Hepatocyte (in vitro differentiated cells): ENCODE data around the gene POLR2F. TPM values are rescaled to one million over a fixed set of nuclear protein-coding genes. Genes with fewer than 3 reads are reported as not detected.
A peak's percentile ranks its signal among the peaks of the same experiment; 100 is the strongest.

Experiments used
- DNase-seq: peaks from one replicate; pipeline ENCODE4 v3.0.0-alpha.2; 2016; ENCODE audit warnings: low spot score
- H2AFZ ChIP-seq: fragments of 200-600 bp; sonication (generic); 2 replicates; pipeline ENCODE4 v1.6.0; 2016; ENCODE audit warnings: antibody characterized with exemption, mild to moderate bottlenecking
- H3K27ac ChIP-seq: fragments of 200-600 bp; sonication (generic); 2 replicates; pipeline ENCODE4 v1.5.1; 2016; ENCODE audit warnings: mild to moderate bottlenecking
- H3K27me3 ChIP-seq: fragments of 200-600 bp; sonication (generic); 2 replicates; pipeline ENCODE4 v1.6.1; 2016
- H3K36me3 ChIP-seq: fragments of 200-600 bp; sonication (generic); replicated peaks from 2 replicates; pipeline ENCODE4 v1.5.1; 2016; ENCODE audit warnings: low read depth; ENCODE audit not compliant: insufficient read depth
- H3K4me1 ChIP-seq: fragments of 200-600 bp; sonication (generic); 2 replicates; pipeline ENCODE4 v1.5.1; 2016; ENCODE audit warnings: mild to moderate bottlenecking, moderate library complexity; ENCODE audit not compliant: insufficient read depth
- H3K4me2 ChIP-seq: fragments of 200-600 bp; sonication (generic); 2 replicates; pipeline ENCODE4 v1.6.0; 2016
- H3K4me3 ChIP-seq: fragments of 200-600 bp; sonication (generic); 2 replicates; pipeline ENCODE4 v1.5.1; 2016; ENCODE audit warnings: mild to moderate bottlenecking
- H3K79me2 ChIP-seq: fragments of 200-600 bp; sonication (generic); 2 replicates; pipeline ENCODE4 v1.6.0; 2017; ENCODE audit warnings: mild to moderate bottlenecking
- H3K9me2 ChIP-seq: fragments of 200-600 bp; sonication (generic); replicated peaks from 2 replicates; pipeline ENCODE4 v1.6.0; 2017; ENCODE audit warnings: mild to moderate bottlenecking; ENCODE audit not compliant: insufficient read depth
- H3K9me3 ChIP-seq: fragments of 200-600 bp; sonication (generic); 2 replicates; pipeline ENCODE4 v1.5.1; 2016; ENCODE audit warnings: low read depth, mild to moderate bottlenecking
- H4K20me1 ChIP-seq: fragments of 200-600 bp; sonication (generic); 2 replicates; pipeline ENCODE4 v1.6.0; 2016; ENCODE audit warnings: mild to moderate bottlenecking; ENCODE audit not compliant: insufficient read depth, poor library complexity, severe bottlenecking
- EZH2 ChIP-seq: fragments of 200-600 bp; sonication (generic); IDR thresholded peaks from 2 replicates; pipeline ENCODE4 v1.6.1; 2016; ENCODE audit warnings: antibody characterized with exemption, mild to moderate bottlenecking, borderline replicate concordance
- EZH2phosphoT487 ChIP-seq: fragments of 200-600 bp; sonication (generic); IDR thresholded peaks from one replicate; pipeline ENCODE4 v1.6.1; 2018; ENCODE audit warnings: antibody characterized with exemption, mild to moderate bottlenecking, low read depth, moderate library complexity; ENCODE audit not compliant: unreplicated experiment, severe bottlenecking
- WGBS: methylation state at CpG from one replicate; pipeline ENCODE4 v1.1.6; 2016; ENCODE audit warnings: low lambda C conversion rate; ENCODE audit errors: missing lambda C conversion rate; 5-methylcytosine and 5-hydroxymethylcytosine counted together
- polyA plus RNA-seq: library from polyadenylated mRNA; unstranded; fragments of >200 nt; fragmentation: Nextera tagmentation; extraction: Ambion mirVana; gene quantifications from 2 replicates; pipeline ENCODE4 v1.2.1, GENCODE V29; 2016
- total RNA-seq: library from RNA; depleted of rRNA; stranded (reverse); fragments of >200 nt; gene quantifications from 2 replicates; pipeline ENCODE4 v1.2.3, GENCODE V29; 2014
- TF ChIP-seq, protein P1 (sequence below): fragments of 200-600 bp; sonication (generic); IDR thresholded peaks from 2 replicates; pipeline ENCODE4 v1.5.1; 2016; ENCODE audit warnings: antibody characterized with exemption, mild to moderate bottlenecking; ENCODE audit not compliant: poor library complexity

The POLR2F gene
- total and polyA plus RNA-seq, 2 experiments from 2014 or later = 59.4 to 119 TPM

DNA sequence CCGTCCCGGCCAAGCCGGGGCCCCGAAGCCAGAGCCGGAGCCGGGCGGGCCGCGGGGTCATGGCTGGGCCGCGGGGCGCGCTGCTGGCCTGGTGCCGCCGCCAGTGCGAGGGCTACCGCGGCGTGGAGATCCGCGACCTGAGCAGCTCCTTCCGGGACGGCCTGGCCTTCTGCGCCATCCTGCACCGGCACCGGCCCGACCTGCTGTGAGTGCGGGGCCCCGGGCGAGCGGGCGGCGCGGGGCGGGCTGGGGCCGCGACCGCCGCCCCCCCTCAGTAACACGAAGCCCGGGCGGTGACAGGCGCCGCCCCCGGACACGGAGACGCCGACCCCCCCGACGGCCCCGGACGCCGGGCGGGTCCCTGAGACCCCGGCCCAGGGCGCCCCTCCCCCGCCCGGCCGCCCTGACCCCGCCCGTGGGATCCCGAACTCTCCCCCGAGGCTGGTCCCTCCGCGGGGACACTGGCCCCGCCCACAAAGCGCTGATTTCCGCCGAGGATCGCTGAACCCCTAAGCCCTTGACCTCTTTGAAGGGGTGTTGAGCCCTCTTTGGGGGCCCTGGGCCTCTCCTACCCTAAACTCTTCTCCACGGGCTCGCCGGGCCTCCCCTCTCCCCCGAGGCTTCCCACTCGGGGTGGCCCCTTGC lies 47.0 kb upstream of the POLR2F start:
- no peaks in the 10 kb centered on the region for H3K36me3 ChIP-seq
- H3K27ac ChIP-seq = peak overlapping the region; percentile 65
- no peaks in the 10 kb centered on the region for H3K27me3 ChIP-seq
- H3K4me1 ChIP-seq = peaks cover 18% of the 10 kb centered on the region
- 4% methylated on average over 28 of the region's 75 CpGs for WGBS
- H4K20me1 ChIP-seq = no peaks in the 10 kb centered on the region
- no peaks in the 10 kb centered on the region for H3K9me3 ChIP-seq
- DNase-seq = no peak
- H3K4me2 ChIP-seq = peak overlapping the region; percentile 99
- H3K9me2 ChIP-seq = no peaks in the 10 kb centered on the region
- H2AFZ ChIP-seq = peak overlapping the region; percentile 56
- peak overlapping the region; percentile 72 for H3K4me3 ChIP-seq
- H3K79me2 ChIP-seq = peaks cover 27% of the 10 kb centered on the region
- TF ChIP-seq EZH2phosphoT487 = no peak
- no peak for TF ChIP-seq EZH2
- TF ChIP-seq, protein P1, sequence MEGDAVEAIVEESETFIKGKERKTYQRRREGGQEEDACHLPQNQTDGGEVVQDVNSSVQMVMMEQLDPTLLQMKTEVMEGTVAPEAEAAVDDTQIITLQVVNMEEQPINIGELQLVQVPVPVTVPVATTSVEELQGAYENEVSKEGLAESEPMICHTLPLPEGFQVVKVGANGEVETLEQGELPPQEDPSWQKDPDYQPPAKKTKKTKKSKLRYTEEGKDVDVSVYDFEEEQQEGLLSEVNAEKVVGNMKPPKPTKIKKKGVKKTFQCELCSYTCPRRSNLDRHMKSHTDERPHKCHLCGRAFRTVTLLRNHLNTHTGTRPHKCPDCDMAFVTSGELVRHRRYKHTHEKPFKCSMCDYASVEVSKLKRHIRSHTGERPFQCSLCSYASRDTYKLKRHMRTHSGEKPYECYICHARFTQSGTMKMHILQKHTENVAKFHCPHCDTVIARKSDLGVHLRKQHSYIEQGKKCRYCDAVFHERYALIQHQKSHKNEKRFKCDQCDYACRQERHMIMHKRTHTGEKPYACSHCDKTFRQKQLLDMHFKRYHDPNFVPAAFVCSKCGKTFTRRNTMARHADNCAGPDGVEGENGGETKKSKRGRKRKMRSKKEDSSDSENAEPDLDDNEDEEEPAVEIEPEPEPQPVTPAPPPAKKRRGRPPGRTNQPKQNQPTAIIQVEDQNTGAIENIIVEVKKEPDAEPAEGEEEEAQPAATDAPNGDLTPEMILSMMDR = no peak

DNA sequence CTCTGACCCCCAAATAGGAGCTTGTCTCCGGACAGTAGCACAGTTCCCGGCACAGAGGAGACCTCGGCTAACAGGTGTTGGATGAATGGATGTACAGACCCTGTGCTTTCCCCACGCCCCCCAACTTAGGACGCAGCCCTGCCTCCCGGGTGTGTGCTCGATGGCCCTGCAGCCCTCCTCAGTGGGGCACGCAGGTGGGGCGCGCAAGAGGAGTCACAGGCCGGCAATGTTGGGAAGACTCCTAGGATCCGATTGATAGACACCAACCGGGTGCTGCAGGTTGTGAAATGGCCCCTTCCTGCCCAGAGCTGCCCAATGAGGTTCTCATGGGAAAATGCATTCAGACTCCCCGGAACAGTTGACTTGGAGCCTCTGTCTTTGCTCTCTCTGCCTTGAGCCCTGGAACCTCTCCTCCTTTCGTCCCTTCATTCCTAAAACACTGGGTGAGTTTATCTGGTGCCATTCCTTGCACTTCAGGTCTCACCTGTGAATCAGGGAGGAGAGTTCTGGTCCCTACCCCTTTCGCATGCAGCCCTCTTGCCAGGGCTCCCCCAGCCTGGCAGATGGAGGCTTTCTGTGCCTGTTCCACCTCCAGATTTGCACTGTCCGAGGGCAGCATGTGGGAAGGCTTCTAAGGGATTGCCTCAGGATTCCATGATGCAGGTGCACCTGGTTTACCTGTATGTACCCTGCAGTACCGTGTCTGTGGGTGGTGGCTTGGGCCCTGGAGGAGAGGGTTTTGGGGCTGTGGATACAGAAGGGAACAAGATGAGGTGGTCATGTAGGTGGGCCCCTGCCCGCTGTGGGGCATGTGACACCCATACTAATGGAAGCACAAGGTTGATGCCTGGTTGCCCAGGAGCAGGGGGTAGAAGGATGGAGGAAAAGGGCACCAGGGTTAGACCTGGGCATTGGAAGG lies 46.2 kb upstream of the POLR2F start:
- H3K4me3 ChIP-seq = peak overlapping the region; percentile 72
- no peaks in the 10 kb centered on the region for H4K20me1 ChIP-seq
- TF ChIP-seq EZH2phosphoT487 = no peak
- TF ChIP-seq EZH2 = no peak
- TF ChIP-seq, protein P1 = no peak
- peak overlapping the region; percentile 56 for H2AFZ ChIP-seq
- H3K9me2 ChIP-seq = no peaks in the 10 kb centered on the region
- no peaks in the 10 kb centered on the region for H3K9me3 ChIP-seq
- H3K4me1 ChIP-seq = peaks cover 18% of the 10 kb centered on the region
- no peak for DNase-seq
- peak overlapping the region; percentile 99 for H3K4me2 ChIP-seq
- H3K27me3 ChIP-seq = no peaks in the 10 kb centered on the region
- H3K27ac ChIP-seq = peak overlapping the region; percentile 65
- peaks cover 27% of the 10 kb centered on the region for H3K79me2 ChIP-seq
- no peaks in the 10 kb centered on the region for H3K36me3 ChIP-seq
- 65% methylated on average over 19 of the region's 19 CpGs for WGBS

DNA sequence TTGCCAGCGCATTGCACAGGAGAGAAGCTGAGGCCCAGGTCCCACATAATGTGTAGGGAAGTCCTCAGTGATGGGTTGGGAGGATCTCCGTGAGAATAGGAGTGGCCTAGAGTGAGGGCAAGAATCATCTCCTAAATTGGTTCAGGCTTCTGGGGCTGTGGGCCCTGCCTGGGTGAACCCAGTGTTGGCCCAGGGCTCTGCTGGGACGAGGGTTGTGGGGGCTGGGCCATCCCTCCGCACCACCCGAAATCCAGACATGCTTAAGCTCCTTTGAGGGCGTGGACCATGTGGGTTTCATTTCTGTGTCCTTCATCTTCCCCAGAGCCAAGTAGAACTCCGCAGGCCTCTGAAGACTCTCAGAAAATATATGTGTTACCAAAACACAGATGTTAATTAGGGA lies 43.7 kb upstream of the POLR2F start:
- Histone ChIP-seq H3K9me2 (no peaks in the 10 kb centered on the region), H3K79me2 (peaks cover 27% of the 10 kb centered on the region), H4K20me1 (no peaks in the 10 kb centered on the region), H3K4me2 (no peak overlapping the region), H3K9me3 (no peaks in the 10 kb centered on the region), H3K36me3 (no peaks in the 10 kb centered on the region), H2AFZ (no peak overlapping the region), H3K4me1 (peaks cover 15% of the 10 kb centered on the region), H3K4me3 (no peak overlapping the region), H3K27me3 (no peaks in the 10 kb centered on the region), H3K27ac (no peak overlapping the region)
- WGBS = 77% methylated on average over 7 of the region's 7 CpGs
- DNase-seq = no peak
- no peak for TF ChIP-seq EZH2phosphoT487
- TF ChIP-seq, protein P1 = no peak
- TF ChIP-seq EZH2 = no peak
